Measurements from ENCODE around the gene ALKBH6. TPM values are rescaled to one million over a fixed set of nuclear protein-coding genes. Genes with fewer than 3 reads are reported as not detected.

Gene ALKBH6
- total and polyA plus RNA-seq, 4 donors = 6.3 to 11.8 (median 8.8) TPM

DNA sequence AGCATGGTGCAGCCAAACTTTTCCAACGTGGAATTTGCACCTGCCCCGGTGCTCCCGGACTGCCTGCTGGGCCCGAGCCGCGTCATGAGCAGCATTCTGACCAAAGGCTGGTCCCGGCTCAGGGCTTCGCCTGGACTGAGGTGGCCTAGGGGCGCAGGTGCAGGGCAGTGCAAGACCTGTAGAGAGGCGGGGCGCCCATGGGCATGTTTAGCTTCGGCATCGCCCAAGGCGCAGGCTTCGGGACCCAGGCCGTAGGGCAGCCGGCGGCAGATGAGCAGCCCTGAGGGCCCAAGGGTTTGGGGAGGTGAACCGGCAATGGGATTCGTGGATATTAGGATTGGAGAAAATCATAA is 54.1 kb downstream of the ALKBH6 start:
- H3K27me3 ChIP-seq (ENCODE audit: control insufficient read depth in 4 of 4, insufficient read depth in 4 of 4, low read length in 3 of 4) = peaks cover 0 to 6% (median 2%) of the 10 kb centered on the region in 4 donors
- no peaks in the 10 kb centered on the region for H3K36me3 ChIP-seq (ENCODE audit: control insufficient read depth in 4 of 4, insufficient read depth in 3 of 4, low read depth in 1 of 4, low read length in 3 of 4)
- no peak for TF ChIP-seq EGR1 (IDR thresholded peaks at IDR 0.05; ENCODE audit: low read depth in 2 of 2)
- no peak for TF ChIP-seq ATF3 (IDR thresholded peaks at IDR 0.05)
- no peak for TF ChIP-seq NR2F2 (IDR thresholded peaks at IDR 0.05)
- TF ChIP-seq, protein P1, sequence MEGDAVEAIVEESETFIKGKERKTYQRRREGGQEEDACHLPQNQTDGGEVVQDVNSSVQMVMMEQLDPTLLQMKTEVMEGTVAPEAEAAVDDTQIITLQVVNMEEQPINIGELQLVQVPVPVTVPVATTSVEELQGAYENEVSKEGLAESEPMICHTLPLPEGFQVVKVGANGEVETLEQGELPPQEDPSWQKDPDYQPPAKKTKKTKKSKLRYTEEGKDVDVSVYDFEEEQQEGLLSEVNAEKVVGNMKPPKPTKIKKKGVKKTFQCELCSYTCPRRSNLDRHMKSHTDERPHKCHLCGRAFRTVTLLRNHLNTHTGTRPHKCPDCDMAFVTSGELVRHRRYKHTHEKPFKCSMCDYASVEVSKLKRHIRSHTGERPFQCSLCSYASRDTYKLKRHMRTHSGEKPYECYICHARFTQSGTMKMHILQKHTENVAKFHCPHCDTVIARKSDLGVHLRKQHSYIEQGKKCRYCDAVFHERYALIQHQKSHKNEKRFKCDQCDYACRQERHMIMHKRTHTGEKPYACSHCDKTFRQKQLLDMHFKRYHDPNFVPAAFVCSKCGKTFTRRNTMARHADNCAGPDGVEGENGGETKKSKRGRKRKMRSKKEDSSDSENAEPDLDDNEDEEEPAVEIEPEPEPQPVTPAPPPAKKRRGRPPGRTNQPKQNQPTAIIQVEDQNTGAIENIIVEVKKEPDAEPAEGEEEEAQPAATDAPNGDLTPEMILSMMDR (IDR thresholded peaks at IDR 0.05; ENCODE audit: low read depth, low read length, missing input control) = no peak
- no peak for TF ChIP-seq HNF4G (IDR thresholded peaks at IDR 0.05)
- TF ChIP-seq HNF4A (conservative IDR thresholded peaks at IDR 0.05) = no peak
- no peak for TF ChIP-seq FOXA2 (IDR thresholded peaks at IDR 0.05)
- TF ChIP-seq YY1 (IDR thresholded peaks at IDR 0.05) = no peak
- no peak for TF ChIP-seq SP1 (IDR thresholded peaks at IDR 0.05)
- H3K9ac ChIP-seq (ENCODE audit: low read depth in 1 of 2, low read length in 2 of 2) = no peak overlapping the region
- H3K4me3 ChIP-seq (ENCODE audit: low read depth in 1 of 3, low read length in 3 of 3) = no peak overlapping the region
- H3K9me3 ChIP-seq (ENCODE audit: control insufficient read depth in 4 of 4, low read length in 3 of 4) = no peaks in the 10 kb centered on the region
- H3K27ac ChIP-seq (ENCODE audit: low read depth in 1 of 2, low read length in 2 of 2) = no peak overlapping the region
- H3K4me1 ChIP-seq (ENCODE audit: control insufficient read depth in 4 of 4, insufficient read depth in 4 of 4, low read length in 3 of 4) = peaks cover 0 to 6% (median 3%) of the 10 kb centered on the region in 4 donors
- no peak for DNase-seq (ENCODE audit: low spot score)
- WGBS = 33% methylated on average over 20 of the region's 20 CpGs

Other genes starting within 250 kb of the ALKBH6 start
- 10 to 100 TPM in 1 of 2 donors, 1 to 10 TPM in 1; 2.0 to 10.1 TPM for gene ARHGAP33, start 238.6 kb downstream of the ALKBH6 start, total RNA-seq
- gene ARHGAP33, start 238.6 kb downstream of the ALKBH6 start, polyA plus RNA-seq = 1 to 10 TPM in 1 of 2 donors, under 1 TPM in 1; 0.85 to 1.6 TPM
- gene PRODH2, start 201.4 kb downstream of the ALKBH6 start, total RNA-seq = 100 to 1,000 TPM in 1 of 2 donors, 10 to 100 TPM in 1; 56.4 to 116 TPM
- 100 to 1,000 TPM; 112 to 156 TPM for gene PRODH2, start 201.4 kb downstream of the ALKBH6 start, polyA plus RNA-seq
- gene NPHS1, start 161.7 kb downstream of the ALKBH6 start, total RNA-seq = under 1 TPM in 1 of 2 donors, not detected in 1; under 0.01 TPM
- not detected for gene NPHS1, start 161.7 kb downstream of the ALKBH6 start, polyA plus RNA-seq
- gene KIRREL2, start 157.3 kb downstream of the ALKBH6 start, total RNA-seq = not detected
- not detected for gene KIRREL2, start 157.3 kb downstream of the ALKBH6 start, polyA plus RNA-seq
- gene APLP1, start 145.6 kb downstream of the ALKBH6 start, total RNA-seq = under 1 TPM in 1 of 2 donors, not detected in 1; 0.08 TPM
- under 1 TPM; 0.16 to 0.51 TPM for gene APLP1, start 145.6 kb downstream of the ALKBH6 start, polyA plus RNA-seq
- 1 to 10 TPM; 1.3 to 2.4 TPM for gene NFKBID, start 113.7 kb downstream of the ALKBH6 start, total RNA-seq
- gene NFKBID, start 113.7 kb downstream of the ALKBH6 start, polyA plus RNA-seq = 1 to 10 TPM in 1 of 2 donors, under 1 TPM in 1; 0.66 to 1.2 TPM
- gene HCST, start 111.7 kb downstream of the ALKBH6 start, total RNA-seq = 1 to 10 TPM; 2.0 to 3.1 TPM
- 10 to 100 TPM in 1 of 2 donors, 1 to 10 TPM in 1; 4.6 to 13.3 TPM for gene HCST, start 111.7 kb downstream of the ALKBH6 start, polyA plus RNA-seq
- 10 to 100 TPM; 26.8 to 37.6 TPM for gene TYROBP, start 105.9 kb downstream of the ALKBH6 start, total RNA-seq
- 10 to 100 TPM; 43.8 to 89.6 TPM for gene TYROBP, start 105.9 kb downstream of the ALKBH6 start, polyA plus RNA-seq
- gene LRFN3, start 77.8 kb downstream of the ALKBH6 start, total RNA-seq = 1 to 10 TPM in 1 of 2 donors, under 1 TPM in 1; 0.89 to 1.9 TPM
- gene LRFN3, start 77.8 kb downstream of the ALKBH6 start, polyA plus RNA-seq = 1 to 10 TPM; 2.2 to 8.4 TPM
- gene SDHAF1, start 19.0 kb downstream of the ALKBH6 start, total RNA-seq = 10 to 100 TPM in 1 of 2 donors, 1 to 10 TPM in 1; 8.4 to 28.4 TPM
- gene SDHAF1, start 19.0 kb downstream of the ALKBH6 start, polyA plus RNA-seq = 10 to 100 TPM; 16.0 to 21.7 TPM
- 1 to 10 TPM; 1.8 to 4.4 TPM for gene SYNE4, start 5.4 kb downstream of the ALKBH6 start, total RNA-seq
- gene SYNE4, start 5.4 kb downstream of the ALKBH6 start, polyA plus RNA-seq = 1 to 10 TPM; 4.3 to 5.7 TPM
- 1 to 10 TPM in 1 of 2 donors, under 1 TPM in 1; 0.59 to 1.5 TPM for gene CLIP3, start 18.7 kb upstream of the ALKBH6 start, total RNA-seq
- gene CLIP3, start 18.7 kb upstream of the ALKBH6 start, polyA plus RNA-seq = under 1 TPM; 0.78 to 0.82 TPM
- 1 to 10 TPM; 1.8 to 2.3 TPM for gene THAP8, start 40.1 kb upstream of the ALKBH6 start, total RNA-seq
- gene THAP8, start 40.1 kb upstream of the ALKBH6 start, polyA plus RNA-seq = 1 to 10 TPM; 4.2 to 4.4 TPM
- 1 to 10 TPM in 1 of 2 donors, under 1 TPM in 1; 0.59 to 6.6 TPM for gene WDR62, start 40.7 kb upstream of the ALKBH6 start, total RNA-seq
- under 1 TPM; 0.26 to 0.83 TPM for gene WDR62, start 40.7 kb upstream of the ALKBH6 start, polyA plus RNA-seq
- not detected for gene OVOL3, start 96.9 kb upstream of the ALKBH6 start, total RNA-seq
- gene OVOL3, start 96.9 kb upstream of the ALKBH6 start, polyA plus RNA-seq = not detected
- gene POLR2I, start 100.7 kb upstream of the ALKBH6 start, total RNA-seq = 10 to 100 TPM; 11.4 to 82.1 TPM
- 100 to 1,000 TPM in 1 of 2 donors, 10 to 100 TPM in 1; 40.2 to 110 TPM for gene POLR2I, start 100.7 kb upstream of the ALKBH6 start, polyA plus RNA-seq
- gene TBCB, start 101.3 kb upstream of the ALKBH6 start, total RNA-seq = 10 to 100 TPM; 29.8 to 43.2 TPM
- 10 to 100 TPM; 36.4 to 61.3 TPM for gene TBCB, start 101.3 kb upstream of the ALKBH6 start, polyA plus RNA-seq
- 100 to 1,000 TPM in 1 of 2 donors, 10 to 100 TPM in 1; 79.5 to 119 TPM for gene CAPNS1, start 125.9 kb upstream of the ALKBH6 start, total RNA-seq
- gene CAPNS1, start 125.9 kb upstream of the ALKBH6 start, polyA plus RNA-seq = 100 to 1,000 TPM in 1 of 2 donors, 10 to 100 TPM in 1; 87.2 to 280 TPM
- under 1 TPM; 0.17 to 0.33 TPM for gene COX7A1, start 138.2 kb upstream of the ALKBH6 start, total RNA-seq
- 10 to 100 TPM in 1 of 2 donors, 1 to 10 TPM in 1; 2.3 to 11.4 TPM for gene COX7A1, start 138.2 kb upstream of the ALKBH6 start, polyA plus RNA-seq
- 1 to 10 TPM; 2.3 to 4.9 TPM for gene ZNF565, start 200.5 kb upstream of the ALKBH6 start, total RNA-seq
- gene ZNF565, start 200.5 kb upstream of the ALKBH6 start, polyA plus RNA-seq = 1 to 10 TPM in 1 of 2 donors, under 1 TPM in 1; 0.95 to 2.2 TPM
- gene ZNF146, start 200.9 kb upstream of the ALKBH6 start, total RNA-seq = 10 to 100 TPM; 29.2 to 48.6 TPM
- gene ZNF146, start 200.9 kb upstream of the ALKBH6 start, polyA plus RNA-seq = 10 to 100 TPM; 16.6 to 19.0 TPM